HG03460 (cell line): Measurements from ENCODE around the gene MESD.

Experiments
- ATAC-seq: cut with Tn5 transposase; IDR thresholded peaks from one replicate; pipeline ENCODE4 v1.9.1; 2021; ENCODE audit not compliant: unreplicated experiment

The MESD gene

DNA sequence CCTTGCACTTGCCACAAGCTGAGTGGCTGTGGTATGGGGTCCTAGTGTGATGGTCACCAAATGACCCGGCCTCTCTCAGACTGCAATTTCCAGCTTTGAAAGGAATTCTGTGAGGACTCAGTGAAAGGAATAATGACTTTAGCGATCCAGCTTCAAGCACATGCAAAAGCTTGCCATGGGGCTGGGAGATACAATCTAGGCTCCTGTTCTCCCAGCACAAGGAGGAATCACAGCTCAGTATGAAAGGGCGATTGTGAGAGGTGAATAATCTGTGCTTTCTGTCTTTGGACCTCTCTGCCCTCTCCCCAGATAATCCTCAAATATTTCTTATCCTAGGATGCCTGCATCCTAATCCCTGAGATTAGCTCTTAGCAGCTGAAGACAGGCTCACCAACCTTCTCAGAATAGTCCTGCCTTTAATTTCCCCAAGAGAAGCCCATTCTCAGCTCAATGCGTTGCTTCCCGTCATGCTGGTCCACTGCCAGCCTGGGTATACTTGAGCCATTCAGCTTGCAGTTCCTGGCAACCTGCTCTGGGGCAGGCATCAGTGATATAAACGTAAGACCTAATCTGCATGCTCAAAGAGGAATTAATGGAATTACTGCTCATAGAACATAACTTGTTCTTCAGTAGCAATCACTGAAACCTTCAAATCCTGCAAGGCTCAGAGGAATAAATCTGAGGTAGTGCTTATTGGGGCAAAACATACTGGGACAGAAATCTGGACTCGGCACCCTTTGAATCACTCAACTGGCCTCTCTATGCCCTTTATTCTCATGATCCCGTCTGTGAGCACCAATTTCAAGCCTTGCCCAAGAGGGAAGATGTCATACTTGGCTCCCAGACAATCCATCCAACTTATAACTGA is 26.2 kb upstream of the MESD start:
- no peak for ATAC-seq

- ATAC-seq, result no peak
Measured at GRCh38 chr15:81014446-81015093, 25.0 kb upstream of the MESD start.

DNA sequence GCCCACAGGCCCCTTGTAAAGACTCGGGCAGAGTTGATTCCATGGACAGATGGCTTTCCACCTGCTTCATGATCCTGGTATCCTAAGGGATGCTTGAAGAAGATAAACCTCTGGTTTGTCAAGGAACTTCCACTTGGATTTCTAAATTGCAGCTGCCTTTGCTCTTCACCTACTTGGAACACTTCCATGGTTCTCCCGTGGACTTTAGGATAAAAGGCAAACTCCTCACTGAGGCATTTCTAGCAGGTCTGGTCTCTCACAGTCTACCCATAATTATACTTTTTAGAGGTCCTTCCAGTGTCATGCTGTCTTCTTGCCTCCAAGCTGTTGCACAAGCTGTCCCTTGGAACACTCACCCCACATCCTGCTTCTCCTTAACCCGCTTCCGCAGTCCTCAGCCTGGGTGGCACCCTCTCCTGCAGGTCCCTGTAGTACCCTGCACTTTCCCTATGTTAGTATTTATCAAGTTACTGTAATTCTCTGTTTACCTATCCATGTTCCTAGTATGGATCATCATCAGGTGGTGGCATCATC is 23.8 kb upstream of the MESD start:
- no peak for ATAC-seq

GRCh38 chr15:81012588-81012987 is 23.0 kb upstream of the MESD start:
- ATAC-seq, result no peak

DNA sequence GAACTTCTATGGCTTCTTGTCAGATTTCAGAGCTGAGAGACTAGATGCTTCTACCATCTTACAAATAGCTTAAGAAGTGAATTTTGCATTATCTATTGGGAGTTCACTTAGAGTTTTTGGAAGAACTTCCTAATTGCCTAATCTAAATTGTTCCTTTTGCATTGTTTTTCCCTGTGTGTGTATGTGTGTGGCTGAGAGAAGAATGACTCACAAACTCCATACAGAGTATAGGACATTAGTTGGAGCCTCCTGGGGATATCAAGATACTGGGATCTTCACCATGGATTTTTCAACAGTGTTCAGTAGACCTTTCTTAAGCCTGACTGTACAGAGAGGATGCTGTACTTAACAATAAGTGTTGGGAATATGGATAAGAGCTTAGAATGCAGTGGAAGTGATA is 22.0 kb upstream of the MESD start:
- no peak for ATAC-seq

- no peak for ATAC-seq
Measured at GRCh38 chr15:81010086-81010485, 20.5 kb upstream of the MESD start.

DNA sequence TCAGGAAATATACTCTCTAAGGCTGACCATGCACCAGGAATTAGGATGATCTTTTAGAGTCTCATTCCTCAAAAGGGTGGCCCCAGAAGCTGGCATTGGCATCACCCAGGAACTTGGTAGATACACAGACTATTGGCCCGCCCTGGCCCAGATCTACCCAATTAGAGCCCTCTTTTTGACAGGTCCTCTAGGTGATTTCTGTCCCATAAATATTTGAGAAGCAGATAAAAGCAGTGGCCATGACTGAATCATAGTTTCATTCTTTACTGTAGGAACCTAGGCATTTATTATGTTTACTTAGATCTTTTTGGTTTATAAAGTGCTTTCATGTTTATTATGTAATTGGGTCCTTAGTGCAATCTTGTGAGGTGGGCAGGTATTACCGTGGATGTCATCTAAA is 18.7 kb upstream of the MESD start:
- no peak for ATAC-seq

DNA sequence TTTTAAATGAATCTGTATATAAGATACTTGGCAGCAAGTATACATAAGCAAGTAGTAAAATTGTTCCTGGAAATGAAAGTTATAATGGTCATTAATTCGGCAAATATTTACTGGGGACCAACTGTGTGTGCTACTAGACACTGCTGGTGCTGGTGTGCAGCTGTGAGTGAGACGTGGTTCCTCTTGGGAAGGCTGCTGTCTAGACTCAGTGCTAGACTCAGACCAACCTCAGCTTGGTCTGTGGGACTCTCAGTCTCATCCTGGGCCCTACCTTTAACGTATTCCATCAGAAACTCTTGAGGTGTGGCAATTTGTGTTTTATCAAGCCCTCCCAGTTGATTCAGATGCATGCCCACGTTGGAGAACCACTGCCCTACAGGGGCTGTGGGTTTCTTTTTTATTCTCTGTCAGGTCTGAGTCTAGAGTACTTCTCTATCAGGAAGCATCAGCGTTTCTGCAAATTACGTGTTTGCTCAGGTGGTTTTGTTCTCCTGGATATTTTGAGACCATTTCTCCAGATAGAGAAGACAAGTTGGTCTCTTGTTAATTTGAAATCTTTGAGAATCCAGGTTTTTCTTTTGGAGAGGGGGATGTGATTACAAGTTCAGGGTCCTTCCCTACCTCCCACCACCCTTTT is 17.9 kb upstream of the MESD start:
- ATAC-seq, result no peak

GRCh38 chr15:81006124-81006523 is 16.5 kb upstream of the MESD start:
- no peak for ATAC-seq

- no peak for ATAC-seq
Measured at GRCh38 chr15:81003097-81003350, 13.4 kb upstream of the MESD start.

- ATAC-seq, result no peak
Measured at GRCh38 chr15:81002331-81003096, 12.9 kb upstream of the MESD start.

GRCh38 chr15:81002009-81002330 is 12.4 kb upstream of the MESD start:
- ATAC-seq, result no peak

DNA sequence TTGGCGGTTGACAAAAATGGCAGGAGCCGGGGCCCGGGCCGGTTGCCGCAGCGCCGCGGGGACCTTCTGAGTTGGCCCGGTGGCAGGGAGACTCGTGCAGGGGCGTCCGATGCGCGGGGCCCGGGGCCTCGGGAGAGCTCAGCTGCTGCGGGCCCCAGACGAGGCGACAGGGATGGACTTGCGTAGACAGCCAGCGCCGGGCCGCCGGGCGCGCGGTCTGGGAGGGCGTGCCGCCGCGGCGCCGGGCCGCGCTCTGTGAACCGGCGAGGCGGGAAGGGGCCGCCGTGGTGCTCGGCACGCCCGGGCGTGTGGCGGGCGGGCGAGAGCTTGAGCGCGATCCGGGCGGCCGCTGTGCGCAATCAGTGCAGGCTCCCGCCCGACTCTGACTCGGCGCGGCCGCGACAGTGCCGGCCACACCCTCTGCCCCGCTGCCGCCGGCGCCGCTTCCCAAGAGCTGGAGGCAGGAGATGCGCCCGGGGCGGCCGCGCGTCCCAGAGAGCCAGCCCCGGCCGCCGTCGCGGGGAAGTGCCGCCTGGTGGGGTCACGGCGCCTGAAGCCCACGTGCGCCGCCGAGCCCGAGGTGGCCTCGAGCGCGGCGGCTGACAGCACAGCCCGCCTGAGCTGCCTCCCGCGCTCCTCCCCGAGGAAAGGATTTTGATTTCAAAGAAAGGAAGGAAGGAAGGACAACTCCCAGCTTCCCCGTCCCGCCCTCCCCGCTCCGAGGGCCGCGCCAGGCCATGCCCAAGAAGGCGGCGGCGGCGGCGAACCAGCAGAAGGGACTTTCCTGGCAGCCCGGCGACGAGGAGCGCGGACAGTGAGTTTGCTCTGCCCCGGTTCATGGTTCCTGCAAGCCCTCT is 11.8 kb upstream of the MESD start:
- peak; percentile 31 for ATAC-seq

DNA sequence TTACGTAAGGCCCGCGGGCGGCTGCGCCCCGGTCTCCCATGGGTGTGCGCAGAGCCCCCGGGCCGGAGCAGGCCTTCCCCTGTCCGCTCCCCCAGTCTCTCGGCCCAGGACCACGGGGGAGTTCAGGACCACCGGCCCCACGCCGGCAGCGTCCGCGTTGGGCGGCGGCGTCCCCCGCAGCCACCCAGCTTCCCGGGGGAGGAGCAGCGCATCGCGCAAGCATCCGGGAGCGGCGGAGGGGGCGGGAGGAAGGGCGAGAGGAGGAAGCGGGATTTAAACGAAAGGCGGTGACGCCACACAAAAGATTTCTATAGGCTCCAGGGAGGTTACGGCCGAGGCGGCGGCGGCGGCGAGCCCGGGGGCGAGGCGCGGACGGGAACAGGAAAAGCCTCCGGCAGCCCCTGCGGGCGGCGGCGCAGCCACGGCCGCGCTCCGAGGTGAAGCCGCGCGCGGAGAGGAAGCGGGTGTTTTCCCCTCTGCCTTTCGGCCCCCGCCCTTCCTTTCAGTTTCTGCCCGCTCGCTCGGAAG is 11.1 kb upstream of the MESD start, which contains the start of gene TLNRD1:
Gene TLNRD1 (plus strand): TSS at position 300 of the 528 bp plus-strand sequence. CDS start 1,349 bp downstream, outside the sequence.
- peak; percentile 58 for ATAC-seq

DNA sequence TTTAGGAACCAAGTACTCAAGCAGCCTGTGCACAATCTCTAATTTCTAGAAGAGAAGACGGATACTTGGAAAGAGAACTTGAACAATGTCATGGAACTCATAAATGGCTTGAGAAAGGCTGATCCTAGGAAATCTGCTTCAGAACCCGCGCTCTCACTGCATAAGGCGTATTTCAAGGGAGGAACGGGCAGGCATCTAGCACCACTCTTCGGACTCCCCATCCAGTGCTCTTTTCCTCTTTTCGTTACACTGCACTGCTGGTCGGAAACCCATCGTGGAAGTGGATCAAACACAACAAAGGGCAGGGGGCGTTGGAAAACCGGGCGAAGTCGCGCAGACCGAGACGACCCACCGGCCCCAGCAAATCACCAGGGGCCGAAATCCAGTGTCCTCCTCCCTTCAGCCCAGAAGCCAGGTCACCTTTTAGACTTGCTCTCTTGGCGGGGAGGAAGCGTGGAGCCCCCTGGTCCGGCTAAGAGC is 10.6 kb upstream of the MESD start:
- peak; percentile 1 for ATAC-seq

- ATAC-seq, result no peak
Measured at GRCh38 chr15:80999623-81000036, 10.0 kb upstream of the MESD start.

DNA sequence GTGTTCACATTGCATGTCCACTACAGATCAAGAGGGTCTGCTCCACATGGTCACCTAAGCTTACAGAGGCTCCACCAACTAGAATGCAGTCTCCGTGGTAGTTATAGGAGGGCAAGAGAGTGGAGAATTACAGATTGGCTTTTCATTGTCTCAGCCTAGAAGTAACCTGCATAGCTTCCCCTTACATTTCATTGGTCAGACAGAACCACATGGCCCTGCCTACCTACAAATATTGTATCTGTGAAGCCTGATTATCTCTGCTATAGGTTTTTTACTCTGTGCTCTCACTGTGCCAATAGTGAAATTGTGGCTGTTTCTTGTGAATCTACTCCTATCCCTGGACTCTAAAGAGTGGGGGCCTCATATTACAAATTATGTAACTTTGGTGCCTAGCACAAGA is 8.6 kb upstream of the MESD start:
- ATAC-seq, result no peak

DNA sequence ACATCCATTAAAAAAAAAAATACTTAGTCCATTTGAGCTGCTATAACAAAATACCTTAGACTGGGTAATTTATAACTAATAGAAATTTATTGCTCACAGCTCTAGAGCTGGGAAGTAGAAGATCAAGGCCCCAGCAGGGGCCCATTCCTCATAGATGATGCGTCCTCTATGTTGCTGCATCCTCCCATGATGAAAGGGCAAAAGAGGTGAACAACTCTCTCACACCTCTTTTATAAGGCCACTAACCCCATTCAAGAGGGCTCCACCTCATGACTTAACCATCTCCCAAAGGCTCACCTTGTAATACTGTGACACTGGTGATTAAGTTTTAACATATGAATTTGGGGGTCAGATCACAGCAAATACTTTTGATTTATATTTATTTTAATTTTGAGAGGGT is 8.1 kb upstream of the MESD start:
- no peak for ATAC-seq

DNA sequence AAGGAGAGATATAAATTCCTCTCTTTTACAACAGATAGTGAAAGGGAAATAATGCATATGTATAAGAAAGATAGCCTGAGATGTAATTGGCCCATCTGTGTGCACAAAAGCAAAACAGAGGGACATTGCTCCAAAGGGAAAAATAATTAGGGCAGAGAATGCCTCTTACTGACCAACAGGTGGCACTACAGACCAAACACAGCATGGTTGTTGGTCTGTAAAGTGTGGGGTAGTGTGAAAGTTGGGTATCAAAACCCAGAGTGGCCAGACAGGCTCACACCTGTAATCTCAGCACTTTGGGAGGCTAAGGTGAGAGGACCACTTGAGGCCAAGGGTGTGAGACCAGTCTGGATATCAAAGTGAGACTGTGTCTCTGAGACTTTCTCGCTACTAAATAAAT is 6.6 kb upstream of the MESD start:
- ATAC-seq, result no peak

GRCh38 chr15:80992441-80992840 is 2.8 kb upstream of the MESD start:
- no peak for ATAC-seq
